ENCODE measurements around the gene GRHPR.

- TF ChIP-seq CTCF (conservative IDR thresholded peaks at IDR 0.05) (no peak), ZFX (IDR thresholded peaks at IDR 0.05) (no peak)
These were observed 38.4 kb upstream of the GRHPR start for GRCh38 chr9:37383876-37384746.

Data from C4-2B (cell line).